Fibroblast of lung (primary cell): Measurements from ENCODE around the gene HNRNPU.

Experiments used
- EZH2 ChIP-seq: IDR thresholded peaks from 2 replicates; pipeline ENCODE4 v1.5.1; 2012; ENCODE audit warnings: low read length, control low read depth, mild to moderate bottlenecking; ENCODE audit errors: missing control alignments
- TF ChIP-seq, protein P1 (sequence below), 2 donors: IDR thresholded peaks in 1 of 2; conservative IDR thresholded peaks in 1 of 2; 1 replicate in 1 of 2; 2 replicates in 1 of 2; pipeline ENCODE4 v1.5.1; 2011 to 2012; ENCODE audit warnings: low read length in 2 of 2, control low read depth in 1 of 2, inconsistent platforms in 1 of 2, low read depth in 1 of 2, mild to moderate bottlenecking in 1 of 2

DNA sequence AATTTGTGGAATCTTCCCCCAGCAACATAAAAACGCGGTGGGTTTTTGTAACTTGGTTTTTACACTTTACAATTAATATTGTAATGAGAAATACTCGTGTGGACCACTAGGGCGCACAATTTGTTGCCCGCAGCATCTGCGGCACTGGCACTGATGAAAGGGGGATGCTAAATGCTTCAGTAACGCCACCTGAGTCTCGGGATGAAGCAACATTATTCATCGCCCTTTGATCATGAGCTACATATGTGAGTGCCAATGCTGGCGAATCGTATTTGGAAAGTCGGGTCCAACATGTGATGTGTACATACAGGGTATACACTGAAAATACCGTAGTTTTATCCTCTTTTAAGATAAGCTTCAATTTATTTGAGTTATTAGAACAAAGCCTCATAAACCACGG, 63.1 kb downstream of the HNRNPU start:
- TF ChIP-seq, protein P1, sequence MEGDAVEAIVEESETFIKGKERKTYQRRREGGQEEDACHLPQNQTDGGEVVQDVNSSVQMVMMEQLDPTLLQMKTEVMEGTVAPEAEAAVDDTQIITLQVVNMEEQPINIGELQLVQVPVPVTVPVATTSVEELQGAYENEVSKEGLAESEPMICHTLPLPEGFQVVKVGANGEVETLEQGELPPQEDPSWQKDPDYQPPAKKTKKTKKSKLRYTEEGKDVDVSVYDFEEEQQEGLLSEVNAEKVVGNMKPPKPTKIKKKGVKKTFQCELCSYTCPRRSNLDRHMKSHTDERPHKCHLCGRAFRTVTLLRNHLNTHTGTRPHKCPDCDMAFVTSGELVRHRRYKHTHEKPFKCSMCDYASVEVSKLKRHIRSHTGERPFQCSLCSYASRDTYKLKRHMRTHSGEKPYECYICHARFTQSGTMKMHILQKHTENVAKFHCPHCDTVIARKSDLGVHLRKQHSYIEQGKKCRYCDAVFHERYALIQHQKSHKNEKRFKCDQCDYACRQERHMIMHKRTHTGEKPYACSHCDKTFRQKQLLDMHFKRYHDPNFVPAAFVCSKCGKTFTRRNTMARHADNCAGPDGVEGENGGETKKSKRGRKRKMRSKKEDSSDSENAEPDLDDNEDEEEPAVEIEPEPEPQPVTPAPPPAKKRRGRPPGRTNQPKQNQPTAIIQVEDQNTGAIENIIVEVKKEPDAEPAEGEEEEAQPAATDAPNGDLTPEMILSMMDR (conservative IDR thresholded peaks at IDR 0.05 in 1 of 2, IDR thresholded peaks at IDR 0.05 in 1 of 2; ENCODE audit: low read depth in 1 of 2, low read length in 2 of 2), result peak; percentile 62 to 64
- no peak for TF ChIP-seq EZH2
